Spleen (tissue), 11 donors: ENCODE measurements around the gene RNF41. TPM values are rescaled to one million over a fixed set of nuclear protein-coding genes. Genes with fewer than 3 reads are reported as not detected.

ENCODE experiments used
- DNase-seq: peaks from one replicate; pipeline ENCODE4 v3.0.0-alpha.2; 2020
- H3K27ac ChIP-seq, 8 donors: fragments of 200-600 bp; sonication (generic) in 7 of 8; 1 replicate in 4 of 8; 2 replicates in 4 of 8; pipeline versions ENCODE4 v1.5.0 to v1.8.0; 2016 to 2021; ENCODE audit warnings: inconsistent platforms in 4 of 8, mild to moderate bottlenecking in 4 of 8, moderate library complexity in 1 of 8
- H3K27me3 ChIP-seq, 7 donors: fragments of 200-600 bp; sonication (generic) in 6 of 7; replicated peaks in 1 of 7; 1 replicate in 4 of 7; 2 replicates in 3 of 7; pipeline versions ENCODE4 v1.5.0 to v1.8.0; 2016 to 2021; ENCODE audit warnings: inconsistent platforms in 3 of 7, mild to moderate bottlenecking in 1 of 7
- H3K36me3 ChIP-seq, 6 donors: fragments of 200-600 bp; sonication (generic) in 5 of 6; 1 replicate in 4 of 6; 2 replicates in 2 of 6; pipeline versions ENCODE4 v1.5.0 to v1.8.0; 2016 to 2021; ENCODE audit warnings: inconsistent platforms in 2 of 6
- H3K4me1 ChIP-seq, 6 donors: fragments of 200-600 bp; sonication (generic) in 5 of 6; 1 replicate in 3 of 6; 2 replicates in 3 of 6; pipeline versions ENCODE4 v1.5.0 to v1.8.0; 2016 to 2021; ENCODE audit warnings: inconsistent platforms in 3 of 6
- H3K4me3 ChIP-seq, 8 donors: fragments of 200-600 bp; sonication (generic) in 7 of 8; 1 replicate in 4 of 8; 2 replicates in 4 of 8; pipeline versions ENCODE4 v1.5.0 to v1.8.0; 2016 to 2021; ENCODE audit warnings: inconsistent platforms in 4 of 8, mild to moderate bottlenecking in 4 of 8, moderate library complexity in 2 of 8
- H3K9me3 ChIP-seq, 8 donors: fragments of 200-600 bp; sonication (generic) in 7 of 8; 1 replicate in 4 of 8; 2 replicates in 4 of 8; pipeline versions ENCODE4 v1.5.0 to v1.8.0; 2016 to 2021; ENCODE audit warnings: inconsistent platforms in 4 of 8
- CTCF ChIP-seq, 11 experiments: fragments of 200-600 bp in 7 of 11; fragments of 450-650 bp in 4 of 11; sonication (generic) in 4 of 11; IDR thresholded peaks in 8 of 11; conservative IDR thresholded peaks in 3 of 11; 1 replicate in 7 of 11; 2 replicates in 4 of 11; pipeline versions ENCODE4 v1.4.0 to v1.8.0; 2016 to 2021; ENCODE audit warnings: antibody characterized with exemption in 11 of 11, inconsistent platforms in 4 of 11, mild to moderate bottlenecking in 1 of 11
- POLR2A ChIP-seq, 3 donors: fragments of 450-650 bp; IDR thresholded peaks; one replicate each; pipeline ENCODE4 v1.5.1; 2017; ENCODE audit warnings: antibody characterized with exemption in 3 of 3, mild to moderate bottlenecking in 1 of 3
- POLR2AphosphoS5 ChIP-seq, 3 donors: sonication (generic); formaldehyde crosslinking; IDR thresholded peaks; one replicate each; pipeline ENCODE4 v1.5.1; 2017; ENCODE audit warnings: antibody characterized with exemption in 3 of 3
- WGBS, 5 donors: extraction: QIAGEN DNeasy Blood & Tissue Kit in 3 of 5; methylation state at CpG; one replicate each; pipeline versions ENCODE4 v1.1.5 to v1.1.7; 2013 to 2018; 5-methylcytosine and 5-hydroxymethylcytosine counted together
- intact Hi-C: fragments of 100-400 bp; cut with DNase I; formaldehyde crosslinking; loops from one replicate; pipeline ENCODE4 v1.15.0; 2023; ENCODE audit warnings: low total_unique reads
- polyA plus RNA-seq, 3 donors: library from polyadenylated mRNA; stranded (reverse); fragments of 200-250 nt; gene quantifications; one replicate each; pipeline ENCODE4 v1.2.1, GENCODE V29; 2013
- total RNA-seq, 7 donors: library from RNA; depleted of rRNA in 3 of 7; stranded (reverse); fragments of >200 nt in 3 of 7; fragmentation: NEBNext Ultra II Directional in 4 of 7; extraction: Animal tissue kit (Norgen Biotek cat#: 25700) in 4 of 7; gene quantifications; one replicate each; pipeline versions ENCODE4 v1.1.0 to v1.2.1, GENCODE V29; 2016 to 2021
- donor health status: healthy with polysubstance abuse.
- donor health status: DM: no; HTN: no; CAD: no; lungs with moderate emphysema.
- donor health status: DM: no; HTN: no; CAD: no.
- donor health status: Bipolar disorder and iron deficiency.
- donor health status: healthy.
- donor health status: DM: no; HTN: no; CAD: no.
- donor health status: DM: yes; HTN: yes; CAD: no.

RNF41 gene
- total and polyA plus RNA-seq, 10 donors: 13.2 to 56.1 (median 45.0) TPM

- peaks cover 10 to 100% (median 97%) of the 10 kb centered on the region in 6 donors for H3K36me3 ChIP-seq
- peak in 1 of 3 donors; percentile 51 for TF ChIP-seq POLR2AphosphoS5 (IDR thresholded peaks at IDR 0.05)
- no peak for TF ChIP-seq POLR2A (IDR thresholded peaks at IDR 0.05)
- H3K4me1 ChIP-seq: peaks cover 0 to 24% (median 0%) of the 10 kb centered on the region in 6 donors
- H3K9me3 ChIP-seq: no peaks in the 10 kb centered on the region
- peak overlapping the region in 3 of 8 donors; percentile 1 to 50 (median 33) for H3K27ac ChIP-seq
- no peak overlapping the region for H3K4me3 ChIP-seq
- intact Hi-C loops: no loop called here
- no peaks in the 10 kb centered on the region for H3K27me3 ChIP-seq
- WGBS, 5 donors: 89 to 97% (median 94%) methylated on average over 12 to 14 of the region's 14 CpGs
- no peak for DNase-seq
These were observed 22.8 kb upstream of the RNF41 start for GRCh38 chr12:56244494-56244893.

- H3K27me3 ChIP-seq: no peaks in the 10 kb centered on the region
- intact Hi-C loops: no loop called here
- H3K36me3 ChIP-seq: peaks cover 8 to 100% (median 95%) of the 10 kb centered on the region in 6 donors
- H3K27ac ChIP-seq: peak overlapping the region in 3 of 8 donors; percentile 1 to 50 (median 33)
- 53 to 83% (median 79%) methylated on average over 3 of the region's 3 CpGs for WGBS, 5 donors
- TF ChIP-seq POLR2AphosphoS5 (IDR thresholded peaks at IDR 0.05) (peak in 2 of 3 donors; percentile 2 to 6), POLR2A (IDR thresholded peaks at IDR 0.05) (no peak), CTCF (IDR thresholded peaks at IDR 0.05 in 8 of 11, conservative IDR thresholded peaks at IDR 0.05 in 3 of 11) (no peak)
- peaks cover 0 to 24% (median 0%) of the 10 kb centered on the region in 6 donors for H3K4me1 ChIP-seq
- no peak overlapping the region for H3K4me3 ChIP-seq
- no peak for DNase-seq
- no peaks in the 10 kb centered on the region for H3K9me3 ChIP-seq
These were observed 22.0 kb upstream of the RNF41 start for GRCh38 chr12:56243731-56244181.

GRCh38 chr12:56242986-56243385 is 21.3 kb upstream of the RNF41 start:
- peaks cover 0 to 24% (median 0%) of the 10 kb centered on the region in 6 donors for H3K4me1 ChIP-seq
- intact Hi-C loops: no loop called here
- H3K27me3 ChIP-seq: no peaks in the 10 kb centered on the region
- TF ChIP-seq CTCF (IDR thresholded peaks at IDR 0.05 in 8 of 11, conservative IDR thresholded peaks at IDR 0.05 in 3 of 11) (no peak), POLR2AphosphoS5 (IDR thresholded peaks at IDR 0.05) (peak in 1 of 3 donors; percentile 26), POLR2A (IDR thresholded peaks at IDR 0.05) (no peak)
- H3K27ac ChIP-seq: peak overlapping the region in 2 of 8 donors; percentile 33 to 50
- no peak for DNase-seq
- no peak overlapping the region for H3K4me3 ChIP-seq
- H3K9me3 ChIP-seq: no peaks in the 10 kb centered on the region
- WGBS, 5 donors: 92 to 96% (median 95%) methylated on average over 12 to 13 of the region's 13 CpGs
- peaks cover 8 to 100% (median 87%) of the 10 kb centered on the region in 6 donors for H3K36me3 ChIP-seq

- TF ChIP-seq POLR2AphosphoS5 (IDR thresholded peaks at IDR 0.05) (no peak), POLR2A (IDR thresholded peaks at IDR 0.05) (no peak), CTCF (IDR thresholded peaks at IDR 0.05 in 8 of 11, conservative IDR thresholded peaks at IDR 0.05 in 3 of 11) (no peak)
- no peaks in the 10 kb centered on the region for H3K27me3 ChIP-seq
- intact Hi-C loops: no loop called here
- H3K4me3 ChIP-seq: no peak overlapping the region
- peaks cover 0 to 24% (median 0%) of the 10 kb centered on the region in 6 donors for H3K4me1 ChIP-seq
- no peaks in the 10 kb centered on the region for H3K9me3 ChIP-seq
- WGBS, 5 donors: 76 to 89% (median 86%) methylated on average over 9 of the region's 9 CpGs
- peaks cover 4 to 100% (median 77%) of the 10 kb centered on the region in 6 donors for H3K36me3 ChIP-seq
- no peak for DNase-seq
- H3K27ac ChIP-seq: no peak overlapping the region
These were observed 19.9 kb upstream of the RNF41 start for GRCh38 chr12:56241424-56242303.
